ENCODE results near the gene KATNBL1.

GRCh38 chr15:34119291-34119690 lies 90.6 kb downstream of the KATNBL1 start:
- TF ChIP-seq EP300 (IDR thresholded peaks at IDR 0.05): no peak
- no peak for TF ChIP-seq CTCF (IDR thresholded peaks at IDR 0.05)
- TF ChIP-seq POLR2A (IDR thresholded peaks at IDR 0.05): no peak

All from suprapubic skin (tissue), 3 donors.